Mucosa of stomach (tissue), 1 donor: Measurements from ENCODE around the gene MAT2B.

Experiments
- H3K27me3 ChIP-seq: one replicate; pipeline ENCODE4 v1.7.0; 2013; ENCODE audit warnings: mild to moderate bottlenecking, low read length; ENCODE audit not compliant: control insufficient read depth, insufficient read depth
- H3K36me3 ChIP-seq: one replicate; pipeline ENCODE4 v1.7.0; 2013; ENCODE audit warnings: low read length; ENCODE audit not compliant: control insufficient read depth, insufficient read depth
- H3K4me1 ChIP-seq: one replicate; pipeline ENCODE4 v1.7.0; 2013; ENCODE audit warnings: mild to moderate bottlenecking, low read length; ENCODE audit not compliant: control insufficient read depth, insufficient read depth
- H3K4me3 ChIP-seq: one replicate; pipeline ENCODE4 v1.7.0; 2013; ENCODE audit warnings: low read length
- H3K9ac ChIP-seq: one replicate; pipeline ENCODE4 v1.7.0; 2013; ENCODE audit warnings: mild to moderate bottlenecking, low read length, moderate library complexity
- H3K9me3 ChIP-seq: one replicate; pipeline ENCODE4 v1.7.0; 2013; ENCODE audit warnings: mild to moderate bottlenecking, low read length, moderate library complexity; ENCODE audit not compliant: control insufficient read depth
- donor health status: Pancreatic carcinoma.

The MAT2B gene

DNA sequence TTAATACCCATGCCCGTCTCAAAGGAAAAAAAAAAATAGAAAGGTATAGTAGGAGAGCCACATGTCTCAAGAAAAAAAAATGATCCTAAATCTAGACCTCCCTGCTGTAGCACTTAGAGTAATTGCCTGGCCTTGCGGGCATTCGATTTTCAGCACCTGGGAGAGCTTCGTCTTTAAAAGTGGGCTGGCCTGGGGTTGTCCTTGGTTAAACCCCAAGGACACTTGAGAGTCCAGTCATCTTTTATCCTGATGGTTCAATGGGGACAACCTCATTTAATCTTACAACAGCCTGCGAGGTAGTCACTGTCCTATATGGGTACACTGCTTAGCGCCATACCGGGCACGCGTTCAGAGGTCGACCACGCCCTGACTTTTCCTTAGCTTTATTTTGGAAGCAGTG is 60.1 kb downstream of the MAT2B start:
- H3K27me3 ChIP-seq: peaks cover 29% of the 10 kb centered on the region

DNA sequence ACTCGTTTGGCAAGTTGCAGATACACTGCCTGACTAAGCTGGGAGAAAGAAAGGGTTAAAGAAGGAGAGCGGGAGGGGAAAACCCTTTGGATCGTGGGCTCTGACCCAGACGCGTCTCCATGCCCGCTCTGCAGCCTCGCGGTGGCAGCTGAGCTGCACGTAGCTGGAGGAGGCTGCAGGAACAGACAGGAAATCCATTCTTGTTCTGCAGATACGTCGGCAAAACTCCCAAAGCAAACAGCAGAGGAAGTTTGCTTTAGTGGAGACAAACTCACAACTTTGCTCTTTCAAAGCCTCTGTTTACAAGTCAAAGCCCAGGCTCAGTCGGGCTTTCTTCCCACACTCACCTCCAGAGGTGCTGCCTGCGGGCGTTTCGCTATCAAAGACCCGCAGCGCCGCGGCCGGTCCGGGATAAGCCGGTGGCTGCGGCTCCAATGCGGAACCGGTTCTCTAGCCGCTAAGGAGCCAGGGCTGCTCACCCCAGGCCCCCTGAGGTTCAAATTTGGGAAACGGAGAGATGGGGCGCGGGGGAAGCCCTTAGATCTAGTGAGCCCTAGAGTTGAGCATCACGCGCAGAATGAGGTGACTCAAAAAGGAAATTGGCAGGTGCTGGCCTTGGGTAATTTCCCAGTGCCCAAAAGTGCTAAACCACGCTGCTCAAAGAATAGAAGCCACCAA is 60.7 kb downstream of the MAT2B start:
- Histone ChIP-seq H3K9ac (peak overlapping the region; percentile 6), H3K4me3 (peak overlapping the region; percentile 28), H3K4me1 (peaks cover 23% of the 10 kb centered on the region), H3K36me3 (no peaks in the 10 kb centered on the region), H3K27me3 (peaks cover 29% of the 10 kb centered on the region), H3K9me3 (no peaks in the 10 kb centered on the region)

More for the DNA sequence above, 60.1 kb downstream of the MAT2B start:
- no peaks in the 10 kb centered on the region for H3K36me3 ChIP-seq
- H3K9me3 ChIP-seq: no peaks in the 10 kb centered on the region
- peak overlapping the region; percentile 28 for H3K4me3 ChIP-seq
- H3K4me1 ChIP-seq: peaks cover 23% of the 10 kb centered on the region
- H3K9ac ChIP-seq: no peak overlapping the region

DNA sequence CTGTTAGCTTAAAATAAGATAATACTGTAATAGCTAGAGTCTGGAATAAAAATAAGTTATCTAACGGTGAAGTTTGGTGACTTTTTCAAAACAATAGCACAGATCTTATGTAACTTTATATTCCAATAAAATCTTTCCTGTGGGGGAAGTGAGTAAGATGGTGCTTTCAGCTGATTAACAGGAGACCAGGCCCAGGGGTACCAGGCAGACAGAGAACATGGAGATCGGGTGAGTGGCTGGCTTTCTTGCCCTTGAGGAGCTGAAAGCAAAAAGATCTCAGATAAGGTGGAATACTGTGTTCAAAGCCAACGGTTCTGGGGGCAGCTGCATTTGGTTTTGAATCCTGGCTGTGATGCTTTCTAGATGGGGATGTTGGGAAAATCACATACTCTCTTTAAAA is 61.3 kb downstream of the MAT2B start:
- Histone ChIP-seq H3K4me3 (no peak overlapping the region), H3K27me3 (peaks cover 29% of the 10 kb centered on the region), H3K9ac (peak overlapping the region; percentile 6), H3K36me3 (no peaks in the 10 kb centered on the region), H3K4me1 (peaks cover 23% of the 10 kb centered on the region), H3K9me3 (no peaks in the 10 kb centered on the region)

DNA sequence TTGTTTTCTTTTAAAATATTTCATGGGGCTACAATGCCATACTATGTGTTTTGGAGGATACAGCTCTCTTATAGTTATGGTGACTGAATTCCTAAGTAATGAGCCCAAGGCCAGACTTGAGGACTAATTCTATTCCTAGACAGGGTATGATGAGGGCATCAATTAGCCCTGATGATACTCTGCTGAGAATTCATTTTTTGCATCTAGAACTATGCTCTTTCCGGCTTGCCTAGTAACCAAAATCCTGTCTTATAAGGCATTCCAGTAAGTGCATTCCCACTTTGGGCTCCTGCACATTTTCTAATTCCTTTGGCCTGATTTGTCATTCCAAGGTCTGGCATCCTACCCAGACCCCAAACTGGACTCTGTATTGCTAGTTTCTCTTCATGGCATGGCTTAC is 62.4 kb downstream of the MAT2B start:
- no peaks in the 10 kb centered on the region for H3K9me3 ChIP-seq
- H3K4me3 ChIP-seq: no peak overlapping the region
- H3K4me1 ChIP-seq: peaks cover 23% of the 10 kb centered on the region
- H3K27me3 ChIP-seq: peaks cover 29% of the 10 kb centered on the region
- H3K9ac ChIP-seq: no peak overlapping the region
- H3K36me3 ChIP-seq: no peaks in the 10 kb centered on the region
